KMS-11 (cell line): Measurements from ENCODE around the gene HTR4.

Experiments
- H2AFZ ChIP-seq: fragments of 200-600 bp; sonication (generic); 2 replicates; pipeline ENCODE4 v1.6.1; 2016; ENCODE audit warnings: antibody characterized with exemption, mixed run types, low read depth
- H3K27ac ChIP-seq: fragments of 200-600 bp; sonication (generic); 2 replicates; pipeline ENCODE4 v1.6.1; 2016; ENCODE audit warnings: mild to moderate bottlenecking, mixed run types
- H3K27me3 ChIP-seq: fragments of 200-600 bp; sonication (generic); 2 replicates; pipeline ENCODE4 v1.6.1; 2017; ENCODE audit warnings: mild to moderate bottlenecking, low read depth, mixed run types, moderate library complexity; ENCODE audit not compliant: insufficient read depth
- H3K36me3 ChIP-seq: fragments of 200-600 bp; sonication (generic); 2 replicates; pipeline ENCODE4 v1.6.1; 2017; ENCODE audit warnings: mild to moderate bottlenecking, mixed run types; ENCODE audit not compliant: insufficient read depth
- H3K4me1 ChIP-seq: fragments of 200-600 bp; sonication (generic); 2 replicates; pipeline ENCODE4 v1.6.1; 2016; ENCODE audit warnings: mild to moderate bottlenecking, low read depth, mixed run types; ENCODE audit not compliant: poor library complexity, severe bottlenecking
- H3K4me2 ChIP-seq: fragments of 200-600 bp; sonication (generic); 2 replicates; pipeline ENCODE4 v1.7.0; 2016; ENCODE audit warnings: mild to moderate bottlenecking, mixed run types
- H3K4me3 ChIP-seq: fragments of 200-600 bp; sonication (generic); IDR thresholded peaks from 2 replicates; pipeline ENCODE4 v1.6.1; 2017; ENCODE audit warnings: low read depth, low read length, mixed read lengths; ENCODE audit not compliant: insufficient read depth
- H3K79me2 ChIP-seq: fragments of 200-600 bp; sonication (generic); 2 replicates; pipeline ENCODE4 v1.6.1; 2016; ENCODE audit warnings: low read depth, mixed run types; ENCODE audit not compliant: insufficient read depth
- H3K9ac ChIP-seq: fragments of 200-600 bp; sonication (generic); 2 replicates; pipeline ENCODE4 v1.6.1; 2016; ENCODE audit warnings: mild to moderate bottlenecking, mixed run types
- H4K20me1 ChIP-seq: fragments of 200-600 bp; sonication (generic); 2 replicates; pipeline ENCODE4 v1.6.1; 2016; ENCODE audit warnings: mild to moderate bottlenecking, mixed run types; ENCODE audit not compliant: insufficient read depth
- CTCF ChIP-seq: fragments of 200-600 bp; sonication (generic); conservative IDR thresholded peaks from 2 replicates; pipeline ENCODE4 v1.6.1; 2017; ENCODE audit warnings: low read depth, mild to moderate bottlenecking, antibody characterized with exemption, low read length, moderate library complexity, mixed read lengths

HTR4 gene, protein sequence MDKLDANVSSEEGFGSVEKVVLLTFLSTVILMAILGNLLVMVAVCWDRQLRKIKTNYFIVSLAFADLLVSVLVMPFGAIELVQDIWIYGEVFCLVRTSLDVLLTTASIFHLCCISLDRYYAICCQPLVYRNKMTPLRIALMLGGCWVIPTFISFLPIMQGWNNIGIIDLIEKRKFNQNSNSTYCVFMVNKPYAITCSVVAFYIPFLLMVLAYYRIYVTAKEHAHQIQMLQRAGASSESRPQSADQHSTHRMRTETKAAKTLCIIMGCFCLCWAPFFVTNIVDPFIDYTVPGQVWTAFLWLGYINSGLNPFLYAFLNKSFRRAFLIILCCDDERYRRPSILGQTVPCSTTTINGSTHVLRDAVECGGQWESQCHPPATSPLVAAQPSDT

DNA sequence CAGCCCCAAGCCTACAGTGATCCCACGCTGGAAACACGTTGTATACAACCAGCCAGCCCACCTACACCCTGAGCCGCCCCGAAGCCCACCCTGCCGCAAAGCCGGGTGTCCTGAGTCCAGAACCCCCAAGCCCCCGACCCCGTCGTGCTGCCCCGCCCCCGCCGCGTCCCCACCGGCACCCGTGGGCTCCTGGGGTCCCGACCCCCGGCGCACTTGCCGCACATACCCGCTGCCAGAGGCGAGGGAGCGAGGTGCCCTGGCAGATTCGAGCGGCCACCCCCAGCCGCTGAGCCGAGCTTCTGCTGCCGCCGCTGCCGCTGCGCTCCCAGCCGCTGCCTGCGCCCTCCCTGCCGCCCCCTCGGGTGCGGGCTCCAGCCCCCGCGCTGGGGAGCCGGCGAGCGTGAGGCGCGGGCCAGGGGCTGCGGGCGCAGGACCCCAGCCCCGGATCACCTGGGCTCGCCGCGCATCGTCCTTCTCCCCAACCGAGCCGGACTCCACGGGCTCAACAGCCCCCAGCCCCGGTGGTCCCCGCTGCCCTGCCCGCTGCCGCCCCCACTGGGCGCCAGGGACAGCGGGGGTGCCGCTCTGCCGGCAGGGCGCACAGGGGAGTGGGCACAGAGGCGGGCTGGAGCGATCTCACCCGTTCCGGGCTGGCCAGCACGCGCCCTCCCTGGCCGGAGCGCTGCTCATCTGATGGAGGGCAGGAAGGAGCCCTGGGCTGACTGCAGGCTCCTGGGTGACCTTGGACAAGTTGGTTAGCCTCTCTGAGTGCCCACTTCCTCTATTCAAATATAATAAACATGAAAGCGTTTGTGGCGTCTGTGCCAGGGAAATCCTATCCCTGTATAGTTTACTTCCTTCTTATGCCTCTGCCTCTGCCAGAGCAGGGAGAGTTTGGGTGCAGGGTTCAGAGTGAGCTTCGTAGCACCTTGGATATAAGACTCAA is at the start of gene HTR4:
Gene HTR4 (minus strand): TSS at position 692 of the 946 bp plus-strand sequence. CDS start 17,513 bp downstream, outside the sequence.
- TF ChIP-seq CTCF = no peak
- no peak within 1 kb of the TSS for H3K9ac ChIP-seq
- H3K4me3 ChIP-seq = no peak within 1 kb of the TSS
- no peaks in the 10 kb centered on the region for H3K36me3 ChIP-seq
- no peaks in the 10 kb centered on the region for H4K20me1 ChIP-seq
- no peak within 1 kb of the TSS for H3K4me2 ChIP-seq
- no peaks in the 10 kb centered on the region for H3K27me3 ChIP-seq
- no peak within 1 kb of the TSS for H3K27ac ChIP-seq
- H2AFZ ChIP-seq = no peak within 1 kb of the TSS
- H3K4me1 ChIP-seq = no peaks in the 10 kb centered on the region
- H3K79me2 ChIP-seq = no peaks in the 10 kb centered on the region

GRCh38 chr5:148702019-148702596 is 47.8 kb upstream of the HTR4 start:
- no peak overlapping the region for H3K9ac ChIP-seq
- H3K27me3 ChIP-seq = no peaks in the 10 kb centered on the region

GRCh38 chr5:148699028-148699427 is 44.7 kb upstream of the HTR4 start:
- H3K9ac ChIP-seq = no peak overlapping the region
- H3K36me3 ChIP-seq = no peaks in the 10 kb centered on the region
- H2AFZ ChIP-seq = no peak overlapping the region
- H3K79me2 ChIP-seq = no peaks in the 10 kb centered on the region
- no peak for TF ChIP-seq CTCF
- H3K4me3 ChIP-seq = no peak overlapping the region
- H3K27ac ChIP-seq = no peak overlapping the region
- H3K27me3 ChIP-seq = no peaks in the 10 kb centered on the region
- H3K4me1 ChIP-seq = no peaks in the 10 kb centered on the region
- H3K4me2 ChIP-seq = no peak overlapping the region
- no peaks in the 10 kb centered on the region for H4K20me1 ChIP-seq

More at GRCh38 chr5:148702019-148702596, 47.8 kb upstream of the HTR4 start:
- no peak for TF ChIP-seq CTCF
- Histone ChIP-seq H3K4me1 (no peaks in the 10 kb centered on the region), H3K4me3 (no peak overlapping the region), H4K20me1 (no peaks in the 10 kb centered on the region), H2AFZ (no peak overlapping the region), H3K79me2 (no peaks in the 10 kb centered on the region), H3K27ac (no peak overlapping the region), H3K36me3 (no peaks in the 10 kb centered on the region), H3K4me2 (no peak overlapping the region)

DNA sequence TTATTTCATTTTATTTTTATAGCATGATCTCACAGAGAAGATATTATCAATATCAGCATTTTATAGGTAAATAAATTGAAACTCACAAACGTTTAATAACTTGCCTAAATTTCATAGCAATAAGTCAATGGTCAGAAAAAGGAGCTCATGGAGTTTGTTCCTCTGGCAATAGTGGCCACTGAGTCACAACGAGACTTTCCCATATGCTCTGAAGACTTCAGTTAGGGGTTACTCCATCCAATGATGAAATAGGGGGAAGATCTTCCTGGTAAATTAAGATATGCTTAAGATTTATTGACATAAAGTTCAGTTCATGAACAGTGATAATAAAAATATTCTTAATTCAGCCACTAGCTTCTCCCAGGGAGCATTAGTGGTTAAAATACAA is 43.5 kb upstream of the HTR4 start:
- Histone ChIP-seq H3K27ac (no peak overlapping the region), H3K27me3 (no peaks in the 10 kb centered on the region), H3K4me2 (no peak overlapping the region), H3K4me1 (no peaks in the 10 kb centered on the region), H3K9ac (no peak overlapping the region), H4K20me1 (no peaks in the 10 kb centered on the region), H3K79me2 (no peaks in the 10 kb centered on the region), H2AFZ (no peak overlapping the region), H3K4me3 (no peak overlapping the region), H3K36me3 (no peaks in the 10 kb centered on the region)
- TF ChIP-seq CTCF = no peak
